IMR-90 (cell line): ENCODE results near the gene CES4A. TPM values are rescaled to one million over a fixed set of nuclear protein-coding genes. Genes with fewer than 3 reads are reported as not detected.

Experiments
- ATAC-seq: fragments of 200-7000 bp; cut with Tn5 transposase; 2 replicates; pipeline ENCODE4 v1.9.1; 2020; ENCODE audit warnings: low read depth, mild to moderate bottlenecking, moderate library complexity
- BruUV-seq: library from RNA; stranded (reverse); fragments of 400-500 nt; replicated peaks from 2 replicates; lab custom pipeline; 2021; lab: Mats Ljungman, UMichigan
- CTCF ChIA-PET: fragments of 300-600 bp; formaldehyde crosslinking; extraction: SDS; loops from one replicate; lab custom pipeline; 2021; ENCODE audit warnings: antibody characterized with exemption; lab: Yijun Ruan, JAX
- POLR2A ChIA-PET: fragments of 300-600 bp; sonication (Branson Sonifier 250); formaldehyde crosslinking; loops from one replicate; lab custom pipeline; 2022; ENCODE audit warnings: antibody characterized with exemption; ENCODE audit not compliant: unreplicated experiment; lab: Charles Lee
- DNase-seq: peaks from one replicate; pipeline ENCODE4 v3.0.0; 2013
- H2AFZ ChIP-seq: replicated peaks from 2 replicates; pipeline ENCODE3; 2013; ENCODE audit warnings: low read length, mild to moderate bottlenecking; ENCODE audit not compliant: poor library complexity
- H2AK5ac ChIP-seq: 2 replicates; pipeline ENCODE4 v1.6.1; 2013; ENCODE audit warnings: low read depth, low read length, inconsistent platforms
- H2AK9ac ChIP-seq: replicated peaks from 2 replicates; pipeline ENCODE3; 2013; ENCODE audit warnings: mild to moderate bottlenecking, low read depth, low read length, moderate library complexity; ENCODE audit not compliant: poor library complexity
- H2BK120ac ChIP-seq: 2 replicates; pipeline ENCODE4 v1.6.1; 2013; ENCODE audit warnings: low read depth, low read length, inconsistent platforms
- H2BK15ac ChIP-seq: 3 replicates; pipeline ENCODE4 v1.6.1; 2013; ENCODE audit warnings: low read depth, low read length, inconsistent platforms
- H2BK20ac ChIP-seq: 2 replicates; pipeline ENCODE4 v1.6.1; 2013; ENCODE audit warnings: low read depth, mild to moderate bottlenecking, inconsistent platforms, low read length, moderate library complexity
- H2BK5ac ChIP-seq: 2 replicates; pipeline ENCODE4 v1.6.1; 2013; ENCODE audit warnings: mild to moderate bottlenecking, low read depth, low read length, inconsistent platforms; ENCODE audit not compliant: poor library complexity, severe bottlenecking
- H3K14ac ChIP-seq: replicated peaks from 2 replicates; pipeline ENCODE4 v1.6.1; 2013; ENCODE audit warnings: low read depth, low read length, inconsistent platforms
- H3K18ac ChIP-seq: 2 replicates; pipeline ENCODE4 v1.6.1; 2013; ENCODE audit warnings: low read depth, low read length, control low read depth
- H3K23ac ChIP-seq: 2 replicates; pipeline ENCODE4 v1.6.1; 2013; ENCODE audit warnings: low read depth, low read length, inconsistent platforms
- H3K27ac ChIP-seq: 2 replicates; pipeline ENCODE4 v1.5.1; 2013; ENCODE audit warnings: mild to moderate bottlenecking, control low read depth, low read length; ENCODE audit not compliant: insufficient read depth
- H3K27me3 ChIP-seq: 2 replicates; pipeline ENCODE4 v1.6.1; 2013; ENCODE audit warnings: low read length; ENCODE audit not compliant: control insufficient read depth, insufficient read depth
- H3K36me3 ChIP-seq: 2 replicates; pipeline ENCODE4 v1.6.1; 2013; ENCODE audit warnings: low read length, mixed read lengths; ENCODE audit not compliant: control insufficient read depth, insufficient read depth
- H3K4ac ChIP-seq: 2 replicates; pipeline ENCODE4 v1.6.1; 2013; ENCODE audit warnings: low read depth, low read length, inconsistent platforms
- H3K4me1 ChIP-seq: 2 replicates; pipeline ENCODE4 v1.6.1; 2013; ENCODE audit warnings: low read length, mixed read lengths; ENCODE audit not compliant: control insufficient read depth, insufficient read depth
- H3K4me2 ChIP-seq: 2 replicates; pipeline ENCODE4 v1.6.1; 2013; ENCODE audit warnings: low read depth, mild to moderate bottlenecking, control low read depth, low read length, moderate library complexity
- H3K4me3 ChIP-seq: 2 replicates; pipeline ENCODE4 v1.5.1; 2013; ENCODE audit warnings: low read depth, mild to moderate bottlenecking, control low read depth, low read length, moderate library complexity; ENCODE audit not compliant: insufficient read depth
- H3K56ac ChIP-seq: 2 replicates; pipeline ENCODE4 v1.6.1; 2013; ENCODE audit warnings: low read length, inconsistent platforms; ENCODE audit not compliant: insufficient read depth; ENCODE audit errors: extremely low read depth
- H3K79me1 ChIP-seq, 2 experiments: 2 replicates each; pipeline ENCODE4 v1.6.1; 2013; ENCODE audit warnings: low read length in 2 of 2, inconsistent platforms in 1 of 2, low read depth in 1 of 2
- H3K9ac ChIP-seq: 2 replicates; pipeline ENCODE4 v1.6.1; 2013; ENCODE audit warnings: low read depth, low read length, control low read depth
- H3K9me1 ChIP-seq: 2 replicates; pipeline ENCODE4 v1.6.1; 2013; ENCODE audit warnings: low read length, inconsistent platforms; ENCODE audit not compliant: insufficient read depth
- H3K9me3 ChIP-seq: 2 replicates; pipeline ENCODE4 v1.6.1; 2013; ENCODE audit warnings: low read length; ENCODE audit not compliant: control insufficient read depth, insufficient read depth
- H4K20me1 ChIP-seq: 2 replicates; pipeline ENCODE4 v1.6.1; 2013; ENCODE audit warnings: low read length, inconsistent platforms; ENCODE audit not compliant: insufficient read depth
- H4K5ac ChIP-seq: 2 replicates; pipeline ENCODE4 v1.6.1; 2013; ENCODE audit warnings: mild to moderate bottlenecking, low read depth, low read length, control low read depth
- H4K8ac ChIP-seq, 2 experiments: 2 replicates each; pipeline ENCODE4 v1.6.1; 2013; ENCODE audit warnings: low read depth in 2 of 2, low read length in 2 of 2, control low read depth in 1 of 2, inconsistent platforms in 1 of 2
- H4K91ac ChIP-seq: 2 replicates; pipeline ENCODE4 v1.6.1; 2013; ENCODE audit warnings: low read depth, low read length, inconsistent platforms; ENCODE audit not compliant: insufficient read depth
- CHD1 ChIP-seq: IDR thresholded peaks from 2 replicates; pipeline ENCODE4 v1.6.1; 2012; ENCODE audit warnings: low read depth, low read length, improper control_type of control experiment
- RCOR1 ChIP-seq: IDR thresholded peaks from 2 replicates; pipeline ENCODE4 v1.6.1; 2012; ENCODE audit warnings: mild to moderate bottlenecking, low read length, improper control_type of control experiment; ENCODE audit not compliant: insufficient replicate concordance
- RFX5 ChIP-seq: IDR thresholded peaks from 2 replicates; pipeline ENCODE4 v1.8.0; 2012; ENCODE audit warnings: low read depth, mild to moderate bottlenecking, low read length, moderate library complexity
- WGBS, 2 experiments: methylation state at CpG; one replicate each; pipeline versions ENCODE4 v1.1.5 to v1.1.7; 2013; ENCODE audit warnings: missing lambda C conversion rate in 2 of 2; ENCODE audit not compliant: insufficient read length in 1 of 2; ENCODE audit errors: extremely low coverage in 2 of 2; 5-methylcytosine and 5-hydroxymethylcytosine counted together
- dilution Hi-C: fragments of 300-500 bp; cut with HindIII; formaldehyde crosslinking; loops from one replicate; pipeline ENCODE4 v1.14.3; 2018; ENCODE audit warnings: low sequenced_read_pairs; ENCODE audit not compliant: unreplicated experiment
- in situ Hi-C: fragments of 300-500 bp; cut with MboI; formaldehyde crosslinking; loops from 3 replicates; pipeline ENCODE4 v1.14.3; 2019; ENCODE audit warnings: low sequenced_read_pairs, inconsistent platforms, mixed read lengths
- intact Hi-C: fragments of 100-400 bp; cut with micrococcal nuclease; formaldehyde crosslinking; loops from 2 replicates; pipeline ENCODE4 v1.10.0; 2022
- polyA plus RNA-seq, 3 experiments: library from polyadenylated mRNA; depleted of rRNA; stranded (reverse); fragments of >200 nt; gene quantifications; 2 replicates each; pipeline ENCODE4 v1.2.3, GENCODE V29; 2012; ENCODE audit warnings: low replicate concordance in 1 of 3
- total RNA-seq: library from RNA; depleted of rRNA; stranded (reverse); fragments of >200 nt; gene quantifications from 2 replicates; pipeline ENCODE4 v1.2.3, GENCODE V29; 2012
- TF ChIP-seq, protein P1 (sequence below): fragments of 150-350 bp; IDR thresholded peaks from 2 replicates; pipeline ENCODE4 v1.6.1; 2016; ENCODE audit warnings: low read depth, mild to moderate bottlenecking, low read length, moderate library complexity, borderline replicate concordance

Gene CES4A
- total and polyA plus RNA-seq, 2 of the 4 experiments (the other 2 are of a cell fraction) = 0.72 to 4.7 TPM

DNA sequence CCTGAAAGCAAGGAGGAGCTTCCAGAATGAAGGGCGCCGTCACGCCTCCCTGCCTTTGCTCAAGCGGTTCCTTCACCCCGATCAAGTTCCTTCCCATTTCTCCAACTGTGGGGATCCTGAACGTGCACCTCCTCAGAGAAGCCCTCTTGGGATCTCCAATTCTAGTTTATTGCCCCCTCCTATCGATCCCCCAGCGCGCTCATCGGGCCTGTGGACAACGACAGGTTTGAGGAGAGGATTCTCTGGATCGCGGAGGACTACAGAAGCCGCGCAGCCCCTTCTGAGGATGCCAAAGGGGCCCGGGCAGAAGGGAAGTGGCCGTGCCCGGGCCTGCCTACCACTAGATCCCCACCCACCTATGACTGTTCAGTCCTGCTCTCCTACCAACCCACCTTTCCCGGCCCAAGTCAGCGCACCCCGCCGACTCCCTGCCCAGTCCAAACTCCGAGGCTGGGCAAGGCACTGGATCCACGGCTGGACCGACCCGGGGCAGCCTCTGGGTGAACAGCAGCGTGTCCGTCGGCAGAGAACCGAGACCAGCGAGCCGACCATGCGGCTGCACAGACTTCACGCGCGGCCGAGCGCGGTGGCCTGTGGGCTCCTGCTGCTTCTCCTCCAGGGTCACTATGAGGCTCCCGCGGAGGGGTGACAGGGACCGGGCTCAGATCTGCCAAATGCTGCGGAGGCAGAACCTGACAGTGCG, 40.1 kb upstream of the CES4A start:
- Histone ChIP-seq H3K14ac (peak overlapping the region; percentile 75; the same call in 1 of the 2 replicates), H2BK15ac (no peak overlapping the region; the same call in 2 of the 3 replicates), H4K20me1 (no peaks in the 10 kb centered on the region), H3K9ac (0 out of 2 replicates have a peak overlapping the region, but pooled peaks have one; percentile 20), H3K9me3 (peaks cover 2% of the 10 kb centered on the region; the same call in 1 of the 2 replicates), H2AK9ac (no peak overlapping the region), H3K4me2 (peak overlapping the region; percentile 98), H3K23ac (no peak overlapping the region; the same call in 1 of the 2 replicates), H3K36me3 (peaks cover 8% of the 10 kb centered on the region; the same call in 1 of the 2 replicates), H2BK5ac (no peak overlapping the region), H3K9me1 (no peaks in the 10 kb centered on the region), H4K8ac (no peak overlapping the region), H2BK20ac (no peak overlapping the region), H3K27ac (no peak overlapping the region), H3K27me3 (peaks cover 16% of the 10 kb centered on the region; the same call in 1 of the 2 replicates), H3K18ac (0 out of 2 replicates have a peak overlapping the region, but pooled peaks have one; percentile 18), H2AK5ac (no peak overlapping the region), H3K4me3 (peak overlapping the region; percentile 56), H4K5ac (peak overlapping the region; percentile 3; the same call in 1 of the 2 replicates), H3K79me1 (no peaks in the 10 kb centered on the region), H3K56ac (no peak overlapping the region), H3K4ac (no peak overlapping the region), H2AFZ (peak overlapping the region; percentile 90), H2BK120ac (no peak overlapping the region), H3K4me1 (peaks cover 6% of the 10 kb centered on the region), H4K91ac (no peak overlapping the region)
- dilution Hi-C loops (no loop called here), in situ Hi-C loops (no loop called here), intact Hi-C loops (no loop called here)
- DNase-seq (no peak), ATAC-seq (peak; percentile 40)
- no TSS peak for BruUV-seq
- no peak for TF ChIP-seq RCOR1
- TF ChIP-seq, protein P1, sequence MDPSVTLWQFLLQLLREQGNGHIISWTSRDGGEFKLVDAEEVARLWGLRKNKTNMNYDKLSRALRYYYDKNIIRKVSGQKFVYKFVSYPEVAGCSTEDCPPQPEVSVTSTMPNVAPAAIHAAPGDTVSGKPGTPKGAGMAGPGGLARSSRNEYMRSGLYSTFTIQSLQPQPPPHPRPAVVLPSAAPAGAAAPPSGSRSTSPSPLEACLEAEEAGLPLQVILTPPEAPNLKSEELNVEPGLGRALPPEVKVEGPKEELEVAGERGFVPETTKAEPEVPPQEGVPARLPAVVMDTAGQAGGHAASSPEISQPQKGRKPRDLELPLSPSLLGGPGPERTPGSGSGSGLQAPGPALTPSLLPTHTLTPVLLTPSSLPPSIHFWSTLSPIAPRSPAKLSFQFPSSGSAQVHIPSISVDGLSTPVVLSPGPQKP = no peak
- TF ChIP-seq CHD1 = no peak
- no peak for TF ChIP-seq RFX5
- CTCF ChIA-PET = interaction anchor here (0.9 to 1.5 kb wide), 4 partner anchors 13 to 153 kb away, joined by 3 to 4 read pairs (median 3); partner anchors contain the start of gene CES3
- WGBS, 2 experiments = 0% methylated on average over 4 of the region's 44 CpGs; no CpG with 5 or more reads in 1 of the 2 experiments
- POLR2A ChIA-PET = no interaction called here
